ENCODE data around the gene KLF13. TPM values are rescaled to one million over a fixed set of nuclear protein-coding genes. Genes with fewer than 3 reads are reported as not detected.

Gene KLF13
- total RNA-seq, 1 donor = 66.2 TPM

GRCh38 chr15:31397851-31398661 is 71.4 kb downstream of the KLF13 start:
- DNase-seq (ENCODE audit: low read depth in 2 of 3, low spot score in 2 of 3) = no peak

- no peak for DNase-seq (ENCODE audit: low read depth in 2 of 3, low spot score in 2 of 3)
Observed at GRCh38 chr15:31398677-31399301, 72.2 kb downstream of the KLF13 start.

GRCh38 chr15:31399544-31400171 is 73.0 kb downstream of the KLF13 start:
- no peak for DNase-seq (ENCODE audit: low read depth in 2 of 3, low spot score in 2 of 3)

GRCh38 chr15:31400222-31400927 is 73.7 kb downstream of the KLF13 start:
- DNase-seq (ENCODE audit: low read depth in 2 of 3, low spot score in 2 of 3) = no peak

- DNase-seq (ENCODE audit: low read depth in 2 of 3, low spot score in 2 of 3) = no peak
Observed at GRCh38 chr15:31401282-31401681, 74.6 kb downstream of the KLF13 start.

GRCh38 chr15:31402003-31402402 is 75.4 kb downstream of the KLF13 start:
- DNase-seq (ENCODE audit: low read depth in 2 of 3, low spot score in 2 of 3) = no peak

- DNase-seq (ENCODE audit: low read depth in 2 of 3, low spot score in 2 of 3) = no peak
Observed at GRCh38 chr15:31402511-31403056, 75.9 kb downstream of the KLF13 start.

- no peak for DNase-seq (ENCODE audit: low read depth in 2 of 3, low spot score in 2 of 3)
Observed at GRCh38 chr15:31403096-31403495, 76.5 kb downstream of the KLF13 start.

- DNase-seq (ENCODE audit: low read depth in 2 of 3, low spot score in 2 of 3) = no peak
Observed at GRCh38 chr15:31403606-31404005, 77.0 kb downstream of the KLF13 start.

- no peak for DNase-seq (ENCODE audit: low read depth in 2 of 3, low spot score in 2 of 3)
Observed at GRCh38 chr15:31404345-31404744, 77.7 kb downstream of the KLF13 start.

GRCh38 chr15:31405200-31405920 is 78.7 kb downstream of the KLF13 start:
- peak in 2 of 3 donors; percentile 78 to 79 for DNase-seq (ENCODE audit: low read depth in 2 of 3, low spot score in 2 of 3)

GRCh38 chr15:31407376-31407775 is 80.7 kb downstream of the KLF13 start:
- no peak for DNase-seq (ENCODE audit: low read depth in 2 of 3, low spot score in 2 of 3)

GRCh38 chr15:31407851-31408250 is 81.2 kb downstream of the KLF13 start:
- no peak for DNase-seq (ENCODE audit: low read depth in 2 of 3, low spot score in 2 of 3)

GRCh38 chr15:31408724-31409123 is 82.1 kb downstream of the KLF13 start:
- DNase-seq (ENCODE audit: low read depth in 2 of 3, low spot score in 2 of 3) = no peak

- DNase-seq (ENCODE audit: low read depth in 2 of 3, low spot score in 2 of 3) = no peak
Observed at GRCh38 chr15:31409171-31409570, 82.5 kb downstream of the KLF13 start.

- DNase-seq (ENCODE audit: low read depth in 2 of 3, low spot score in 2 of 3) = no peak
Observed at GRCh38 chr15:31412824-31413223, 86.2 kb downstream of the KLF13 start.

- no peak for DNase-seq (ENCODE audit: low read depth in 2 of 3, low spot score in 2 of 3)
Observed at GRCh38 chr15:31415201-31415600, 88.6 kb downstream of the KLF13 start.

- DNase-seq (ENCODE audit: low read depth in 2 of 3, low spot score in 2 of 3) = no peak
Observed at GRCh38 chr15:31419820-31420219, 93.2 kb downstream of the KLF13 start.

GRCh38 chr15:31427411-31427810 is 100.8 kb downstream of the KLF13 start:
- DNase-seq (ENCODE audit: low read depth in 2 of 3, low spot score in 2 of 3) = no peak

Data from hematopoietic multipotent progenitor cell (in vitro differentiated cells).